Endodermal cell (in vitro differentiated cells): ENCODE results near the gene AIG1. TPM values are rescaled to one million over a fixed set of nuclear protein-coding genes. Genes with fewer than 3 reads are reported as not detected.

ENCODE experiments used
- DNase-seq: peaks from one replicate; pipeline ENCODE4 v3.0.0-alpha.2; 2017
- H3K27ac ChIP-seq: 2 replicates; pipeline ENCODE4 v1.5.1; 2013; ENCODE audit warnings: mild to moderate bottlenecking, low read depth, low read length, moderate library complexity
- H3K27me3 ChIP-seq: 2 replicates; pipeline ENCODE4 v1.6.1; 2013; ENCODE audit warnings: mild to moderate bottlenecking, low read length, moderate library complexity; ENCODE audit not compliant: insufficient read depth, control insufficient read depth, poor library complexity, severe bottlenecking
- H3K36me3 ChIP-seq: 2 replicates; pipeline ENCODE4 v1.7.0; 2013; ENCODE audit warnings: mild to moderate bottlenecking, low read length, moderate library complexity; ENCODE audit not compliant: control insufficient read depth, insufficient read depth
- H3K4me1 ChIP-seq: one replicate; pipeline ENCODE4 v1.7.0; 2013; ENCODE audit warnings: low read length; ENCODE audit not compliant: control insufficient read depth, insufficient read depth
- H3K4me3 ChIP-seq: 2 replicates; pipeline ENCODE4 v1.5.1; 2013; ENCODE audit warnings: mild to moderate bottlenecking, low read length, moderate library complexity
- H3K9ac ChIP-seq: 2 replicates; pipeline ENCODE4 v1.6.1; 2013; ENCODE audit warnings: mild to moderate bottlenecking, low read length, moderate library complexity; ENCODE audit not compliant: poor library complexity, severe bottlenecking; ENCODE audit errors: extremely low read depth
- H3K9me3 ChIP-seq: 2 replicates; pipeline ENCODE4 v1.6.1; 2013; ENCODE audit warnings: mild to moderate bottlenecking, low read length, moderate library complexity; ENCODE audit not compliant: control insufficient read depth
- H3K27ac Mint-ChIP-seq: 2 replicates; pipeline ENCODE4 v1.8.0; 2020; ENCODE audit warnings: mixed read lengths
- H3K27me3 Mint-ChIP-seq: 2 replicates; pipeline ENCODE4 v1.8.0; 2021; ENCODE audit warnings: mild to moderate bottlenecking, mixed read lengths; ENCODE audit not compliant: insufficient read depth
- H3K36me3 Mint-ChIP-seq: 2 replicates; pipeline ENCODE4 v1.8.0; 2020; ENCODE audit warnings: low read depth, mixed read lengths
- H3K4me1 Mint-ChIP-seq: 2 replicates; pipeline ENCODE4 v1.8.0; 2020; ENCODE audit warnings: mixed read lengths
- H3K4me3 Mint-ChIP-seq: 2 replicates; pipeline ENCODE4 v1.8.0; 2020; ENCODE audit warnings: mild to moderate bottlenecking, moderate library complexity, mixed read lengths
- H3K9me3 Mint-ChIP-seq: 2 replicates; pipeline ENCODE4 v1.8.0; 2020; ENCODE audit warnings: mild to moderate bottlenecking, mixed read lengths
- WGBS, 2 experiments: methylation state at CpG; one replicate each; pipeline versions ENCODE4 v1.1.5 to v1.1.7; 2013; ENCODE audit warnings: missing lambda C conversion rate in 2 of 2, mixed read lengths in 1 of 2; ENCODE audit not compliant: insufficient coverage in 1 of 2, insufficient read length in 1 of 2; 5-methylcytosine and 5-hydroxymethylcytosine counted together
- total RNA-seq, 2 donors: library from RNA; stranded (reverse); fragmentation: NEBNext Ultra II Directional in 1 of 2; extraction: Animal tissue kit (Norgen Biotek cat#: 25700) in 1 of 2; gene quantifications; 2 replicates in 1 of 2; 3 replicates in 1 of 2; pipeline ENCODE4 v1.2.1, GENCODE V29; 2021
- TF ChIP-seq, protein P1 (sequence below): fragments of 200-600 bp; sonication (generic); conservative IDR thresholded peaks from 2 replicates; pipeline ENCODE4 v1.5.0; 2021; ENCODE audit warnings: antibody characterized with exemption, mild to moderate bottlenecking

Gene AIG1
- total RNA-seq, 2 donors from 2014 or later = 23.0 to 25.2 TPM

DNA sequence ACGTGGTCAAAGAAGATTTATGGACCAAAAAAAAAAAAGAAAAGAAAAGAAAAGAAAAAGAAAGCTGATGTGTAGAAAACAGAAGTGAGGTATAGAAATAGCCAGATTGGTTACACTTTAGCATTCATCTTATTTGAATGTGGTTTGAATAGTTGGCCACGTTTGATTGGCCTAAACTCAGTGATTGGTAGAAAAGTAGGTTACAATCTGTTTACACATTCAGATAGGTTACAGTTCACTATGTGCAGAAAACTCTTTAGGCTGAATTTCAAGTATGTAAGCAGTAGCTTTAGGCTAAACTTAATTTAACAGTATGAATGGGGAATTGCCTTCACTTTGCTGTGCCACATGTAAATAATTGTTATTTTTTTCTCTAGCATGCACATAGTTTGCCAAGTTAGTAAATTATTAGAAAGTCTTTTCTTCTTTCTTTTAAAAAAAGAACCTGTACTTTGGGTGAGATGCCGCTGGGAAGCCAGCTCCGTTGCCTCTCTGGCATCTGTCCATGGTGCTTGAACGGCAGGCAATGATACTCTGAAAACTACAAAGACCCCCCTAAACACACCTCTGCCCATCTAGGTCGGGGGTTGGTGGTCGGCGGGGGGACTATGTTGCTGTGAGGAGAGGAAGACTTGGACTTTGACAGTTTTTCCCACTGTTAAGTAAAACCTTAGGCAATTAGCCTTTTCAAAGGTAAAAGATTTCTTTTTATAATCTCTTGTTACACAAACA, 173.0 kb downstream of the AIG1 start:
- Mint-ChIP-seq H3K4me1 (no peaks in the 10 kb centered on the region), H3K27me3 (no peaks in the 10 kb centered on the region), H3K36me3 (no peaks in the 10 kb centered on the region), H3K9me3 (no peaks in the 10 kb centered on the region), H3K27ac (no peak overlapping the region), H3K4me3 (no peak overlapping the region)
- TF ChIP-seq, protein P1, sequence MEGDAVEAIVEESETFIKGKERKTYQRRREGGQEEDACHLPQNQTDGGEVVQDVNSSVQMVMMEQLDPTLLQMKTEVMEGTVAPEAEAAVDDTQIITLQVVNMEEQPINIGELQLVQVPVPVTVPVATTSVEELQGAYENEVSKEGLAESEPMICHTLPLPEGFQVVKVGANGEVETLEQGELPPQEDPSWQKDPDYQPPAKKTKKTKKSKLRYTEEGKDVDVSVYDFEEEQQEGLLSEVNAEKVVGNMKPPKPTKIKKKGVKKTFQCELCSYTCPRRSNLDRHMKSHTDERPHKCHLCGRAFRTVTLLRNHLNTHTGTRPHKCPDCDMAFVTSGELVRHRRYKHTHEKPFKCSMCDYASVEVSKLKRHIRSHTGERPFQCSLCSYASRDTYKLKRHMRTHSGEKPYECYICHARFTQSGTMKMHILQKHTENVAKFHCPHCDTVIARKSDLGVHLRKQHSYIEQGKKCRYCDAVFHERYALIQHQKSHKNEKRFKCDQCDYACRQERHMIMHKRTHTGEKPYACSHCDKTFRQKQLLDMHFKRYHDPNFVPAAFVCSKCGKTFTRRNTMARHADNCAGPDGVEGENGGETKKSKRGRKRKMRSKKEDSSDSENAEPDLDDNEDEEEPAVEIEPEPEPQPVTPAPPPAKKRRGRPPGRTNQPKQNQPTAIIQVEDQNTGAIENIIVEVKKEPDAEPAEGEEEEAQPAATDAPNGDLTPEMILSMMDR = no peak
- 75 to 82% methylated on average over 4 to 8 of the region's 8 CpGs for WGBS, 2 experiments
- DNase-seq = peak; percentile 53
- Histone ChIP-seq H3K4me3 (no peak overlapping the region), H3K4me1 (no peaks in the 10 kb centered on the region), H3K27ac (no peak overlapping the region), H3K9me3 (no peaks in the 10 kb centered on the region), H3K9ac (no peak overlapping the region), H3K27me3 (peaks cover 3% of the 10 kb centered on the region), H3K36me3 (no peaks in the 10 kb centered on the region)

DNA sequence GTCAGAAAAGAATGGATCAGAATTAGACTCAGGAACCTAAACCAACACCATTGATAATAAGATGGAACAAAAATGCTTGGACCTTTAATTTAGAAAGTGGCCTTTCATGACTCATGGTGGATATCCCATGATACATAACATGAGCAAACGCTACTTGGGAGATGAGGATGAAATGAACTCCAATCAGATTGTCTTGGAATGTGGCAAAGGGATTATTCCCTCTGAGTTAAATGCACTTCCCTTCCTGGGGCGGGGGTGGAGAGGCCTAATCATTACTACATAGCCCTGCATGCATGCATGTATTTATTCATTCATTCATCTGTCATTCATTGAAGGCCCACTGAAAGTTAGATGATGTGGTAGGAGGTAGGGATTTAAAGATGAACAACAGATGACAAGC, 174.0 kb downstream of the AIG1 start:
- Mint-ChIP-seq H3K4me3 (no peak overlapping the region), H3K27me3 (no peaks in the 10 kb centered on the region), H3K4me1 (no peaks in the 10 kb centered on the region), H3K9me3 (no peaks in the 10 kb centered on the region), H3K27ac (no peak overlapping the region), H3K36me3 (no peaks in the 10 kb centered on the region)
- no peaks in the 10 kb centered on the region for H3K36me3 ChIP-seq
- no peaks in the 10 kb centered on the region for H3K27me3 ChIP-seq
- H3K4me3 ChIP-seq = no peak overlapping the region
- no peak for DNase-seq
- H3K9me3 ChIP-seq = no peaks in the 10 kb centered on the region
- no peaks in the 10 kb centered on the region for H3K4me1 ChIP-seq
- WGBS, 2 experiments = 100% methylated on average over 2 of the region's 2 CpGs; no CpG with 5 or more reads in 1 of the 2 experiments
- H3K9ac ChIP-seq = no peak overlapping the region
- H3K27ac ChIP-seq = no peak overlapping the region
- TF ChIP-seq, protein P1 = no peak

DNA sequence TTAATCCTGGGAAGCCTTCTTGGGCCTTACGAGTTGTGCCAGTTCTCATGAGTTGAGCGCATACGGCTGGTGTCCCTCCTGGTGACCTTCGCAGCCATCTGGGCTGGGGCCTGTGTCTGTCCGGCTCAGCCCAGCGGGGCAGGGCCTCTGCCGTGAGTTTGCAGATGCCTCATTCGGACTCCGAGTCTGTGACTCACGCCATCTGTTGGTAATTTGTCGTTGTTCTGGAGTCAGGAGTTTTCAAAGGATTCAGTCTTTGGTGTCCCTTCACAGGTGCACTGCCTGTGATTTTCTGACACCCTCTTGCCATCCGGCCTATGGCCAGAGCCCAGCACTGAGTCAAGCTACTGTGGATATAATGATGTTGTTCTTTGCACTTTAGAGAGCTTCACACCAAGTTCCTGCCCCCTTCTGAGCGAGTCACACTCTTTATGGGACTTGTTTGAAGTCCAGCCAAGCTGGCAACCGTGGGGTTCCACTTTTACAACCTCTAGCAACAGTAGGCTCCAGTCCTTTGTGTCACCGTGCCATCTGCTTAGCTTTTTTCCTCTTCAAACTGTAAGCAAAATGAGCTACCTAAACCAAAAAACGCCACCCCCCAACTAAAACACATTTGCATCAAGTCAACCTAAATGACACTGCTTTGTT, 175.6 kb downstream of the AIG1 start:
- H3K27ac ChIP-seq = no peak overlapping the region
- Mint-ChIP-seq H3K36me3 (no peaks in the 10 kb centered on the region), H3K27ac (no peak overlapping the region), H3K9me3 (no peaks in the 10 kb centered on the region), H3K4me3 (no peak overlapping the region), H3K27me3 (no peaks in the 10 kb centered on the region), H3K4me1 (no peaks in the 10 kb centered on the region)
- no peaks in the 10 kb centered on the region for H3K27me3 ChIP-seq
- DNase-seq = peak; percentile 42
- TF ChIP-seq, protein P1 = no peak
- H3K4me1 ChIP-seq = no peaks in the 10 kb centered on the region
- 93 to 94% methylated on average over 10 to 16 of the region's 16 CpGs for WGBS, 2 experiments
- H3K9me3 ChIP-seq = no peaks in the 10 kb centered on the region
- no peaks in the 10 kb centered on the region for H3K36me3 ChIP-seq
- no peak overlapping the region for H3K9ac ChIP-seq
- no peak overlapping the region for H3K4me3 ChIP-seq
